GM12878 (cell line): ENCODE data around the gene IKZF1. TPM values are rescaled to one million over a fixed set of nuclear protein-coding genes. Genes with fewer than 3 reads are reported as not detected.

Source experiments
- CHD2 ChIP-seq: IDR thresholded peaks from 2 replicates; pipeline ENCODE4 v1.6.1; 2011; ENCODE audit warnings: low read depth, low read length, improper control_type of control experiment, borderline replicate concordance
- EP300 ChIP-seq, 2 experiments: fragments of 150-350 bp in 1 of 2; IDR thresholded peaks; 2 replicates each; pipeline ENCODE4 v1.6.1; 2011 to 2012; ENCODE audit warnings: low read depth in 2 of 2, low read length in 2 of 2, borderline replicate concordance in 1 of 2, improper control_type of control experiment in 1 of 2, inconsistent platforms in 1 of 2; ENCODE audit not compliant: control insufficient read depth in 1 of 2
- KDM1A ChIP-seq: fragments of 200-600 bp; sonication (generic); IDR thresholded peaks from 2 replicates; pipeline ENCODE4 v1.6.1; 2016; ENCODE audit warnings: borderline replicate concordance
- LARP7 ChIP-seq: fragments of 450-650 bp; IDR thresholded peaks from 2 replicates; pipeline ENCODE4 v1.6.1; 2017; ENCODE audit warnings: mild to moderate bottlenecking
- MTA3 ChIP-seq: IDR thresholded peaks from 2 replicates; pipeline ENCODE4 v1.6.1; 2012; ENCODE audit warnings: low read length, inconsistent platforms, borderline replicate concordance
- MXI1 ChIP-seq: fragments of 150-350 bp; IDR thresholded peaks from 2 replicates; pipeline ENCODE4 v1.6.1; 2011; ENCODE audit warnings: low read depth, mild to moderate bottlenecking, inconsistent platforms, low read length, improper control_type of control experiment
- NFYA ChIP-seq: IDR thresholded peaks from 2 replicates; pipeline ENCODE4 v1.6.1; 2011; ENCODE audit warnings: low read depth, mild to moderate bottlenecking, low read length, improper control_type of control experiment, borderline replicate concordance
- SMARCA5 ChIP-seq: fragments of 450-650 bp; IDR thresholded peaks from 2 replicates; pipeline ENCODE4 v1.6.1; 2017; ENCODE audit warnings: mild to moderate bottlenecking
- SP1 ChIP-seq: IDR thresholded peaks from one replicate; pipeline ENCODE4 v1.6.1; 2011; ENCODE audit warnings: low read depth, low read length
- ZBED1 ChIP-seq: IDR thresholded peaks from 2 replicates; pipeline ENCODE4 v1.6.1; 2016; ENCODE audit warnings: borderline replicate concordance
- polyA plus RNA-seq, 11 experiments: library from polyadenylated mRNA; depleted of rRNA in 4 of 11; unstranded in 6 of 11; stranded (reverse) in 5 of 11; fragments of >200 nt; fragmentation: Nextera tagmentation in 4 of 11; fragmentation: Illumina TruSeq in 1 of 11; extraction: Ambion mirVana in 4 of 11; extraction: Trizol in 1 of 11; gene quantifications; 1 replicate in 1 of 11; 2 replicates in 10 of 11; pipeline versions ENCODE4 v1.2.1 to v1.2.3, GENCODE V29; 2011 to 2016; ENCODE audit warnings: inconsistent platforms in 2 of 11, missing spikeins in 2 of 11, low read depth in 1 of 11
- total RNA-seq, 4 experiments: library from RNA; depleted of rRNA in 3 of 4; stranded (reverse); fragments of >200 nt in 3 of 4; fragmentation: Illumina TruSeq in 1 of 4; extraction: Trizol in 1 of 4; gene quantifications; 2 replicates each; pipeline versions ENCODE4 v1.2.1 to v1.2.3, GENCODE V29; 2013 to 2021
- TF ChIP-seq, protein P1 (sequence below): IDR thresholded peaks from 2 replicates; pipeline ENCODE4 v1.6.1; 2011; ENCODE audit warnings: mild to moderate bottlenecking, low read depth, low read length, moderate library complexity; ENCODE audit not compliant: insufficient replicate concordance
- TF ChIP-seq, protein P2 (sequence below): fragments of 450-650 bp; IDR thresholded peaks from 2 replicates; pipeline ENCODE4 v1.6.1; 2017; ENCODE audit warnings: low read depth, mild to moderate bottlenecking, moderate library complexity
- TF ChIP-seq, protein P3 (sequence below): fragments of 450-650 bp; IDR thresholded peaks from 2 replicates; pipeline ENCODE4 v1.6.1; 2017; ENCODE audit warnings: mild to moderate bottlenecking
- TF ChIP-seq, protein P4 (sequence below): fragments of 450-650 bp; IDR thresholded peaks from 2 replicates; pipeline ENCODE4 v1.6.1; 2017; ENCODE audit warnings: antibody characterized with exemption, mild to moderate bottlenecking, moderate library complexity
- TF ChIP-seq, protein P5 (sequence below): fragments of 450-650 bp; IDR thresholded peaks from 2 replicates; pipeline ENCODE4 v1.6.1; 2017; ENCODE audit warnings: borderline replicate concordance

IKZF1 gene
- total and polyA plus RNA-seq, 10 of the 15 experiments (the other 5 are each of a cell fraction or from before 2014, with no cell fraction given), result 27.2 to 125 (median 71.6) TPM

- TF ChIP-seq, protein P1, sequence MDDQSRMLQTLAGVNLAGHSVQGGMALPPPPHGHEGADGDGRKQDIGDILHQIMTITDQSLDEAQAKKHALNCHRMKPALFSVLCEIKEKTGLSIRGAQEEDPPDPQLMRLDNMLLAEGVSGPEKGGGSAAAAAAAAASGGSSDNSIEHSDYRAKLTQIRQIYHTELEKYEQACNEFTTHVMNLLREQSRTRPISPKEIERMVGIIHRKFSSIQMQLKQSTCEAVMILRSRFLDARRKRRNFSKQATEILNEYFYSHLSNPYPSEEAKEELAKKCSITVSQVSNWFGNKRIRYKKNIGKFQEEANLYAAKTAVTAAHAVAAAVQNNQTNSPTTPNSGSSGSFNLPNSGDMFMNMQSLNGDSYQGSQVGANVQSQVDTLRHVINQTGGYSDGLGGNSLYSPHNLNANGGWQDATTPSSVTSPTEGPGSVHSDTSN, result no peak
- TF ChIP-seq KDM1A (no peak), MTA3 (0 out of 2 replicates have a peak, but pooled peaks have one; percentile 57), MXI1 (no peak), SP1 (no peak), SMARCA5 (no peak), ZBED1 (no peak), LARP7 (no peak), NFYA (no peak), CHD2 (no peak), EP300 (IDR thresholded peaks at IDR 0.05; ENCODE audit: borderline replicate concordance in 1 of 2, control insufficient read depth in 1 of 2, low read depth in 2 of 2, low read length in 2 of 2) (peak in 1 of 2 experiments; percentile 47; a peak in 1 of 4 replicates)
- TF ChIP-seq, protein P2, sequence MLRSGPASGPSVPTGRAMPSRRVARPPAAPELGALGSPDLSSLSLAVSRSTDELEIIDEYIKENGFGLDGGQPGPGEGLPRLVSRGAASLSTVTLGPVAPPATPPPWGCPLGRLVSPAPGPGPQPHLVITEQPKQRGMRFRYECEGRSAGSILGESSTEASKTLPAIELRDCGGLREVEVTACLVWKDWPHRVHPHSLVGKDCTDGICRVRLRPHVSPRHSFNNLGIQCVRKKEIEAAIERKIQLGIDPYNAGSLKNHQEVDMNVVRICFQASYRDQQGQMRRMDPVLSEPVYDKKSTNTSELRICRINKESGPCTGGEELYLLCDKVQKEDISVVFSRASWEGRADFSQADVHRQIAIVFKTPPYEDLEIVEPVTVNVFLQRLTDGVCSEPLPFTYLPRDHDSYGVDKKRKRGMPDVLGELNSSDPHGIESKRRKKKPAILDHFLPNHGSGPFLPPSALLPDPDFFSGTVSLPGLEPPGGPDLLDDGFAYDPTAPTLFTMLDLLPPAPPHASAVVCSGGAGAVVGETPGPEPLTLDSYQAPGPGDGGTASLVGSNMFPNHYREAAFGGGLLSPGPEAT, result 0 out of 2 replicates have a peak, but pooled peaks have one; percentile 15
- TF ChIP-seq, protein P3, sequence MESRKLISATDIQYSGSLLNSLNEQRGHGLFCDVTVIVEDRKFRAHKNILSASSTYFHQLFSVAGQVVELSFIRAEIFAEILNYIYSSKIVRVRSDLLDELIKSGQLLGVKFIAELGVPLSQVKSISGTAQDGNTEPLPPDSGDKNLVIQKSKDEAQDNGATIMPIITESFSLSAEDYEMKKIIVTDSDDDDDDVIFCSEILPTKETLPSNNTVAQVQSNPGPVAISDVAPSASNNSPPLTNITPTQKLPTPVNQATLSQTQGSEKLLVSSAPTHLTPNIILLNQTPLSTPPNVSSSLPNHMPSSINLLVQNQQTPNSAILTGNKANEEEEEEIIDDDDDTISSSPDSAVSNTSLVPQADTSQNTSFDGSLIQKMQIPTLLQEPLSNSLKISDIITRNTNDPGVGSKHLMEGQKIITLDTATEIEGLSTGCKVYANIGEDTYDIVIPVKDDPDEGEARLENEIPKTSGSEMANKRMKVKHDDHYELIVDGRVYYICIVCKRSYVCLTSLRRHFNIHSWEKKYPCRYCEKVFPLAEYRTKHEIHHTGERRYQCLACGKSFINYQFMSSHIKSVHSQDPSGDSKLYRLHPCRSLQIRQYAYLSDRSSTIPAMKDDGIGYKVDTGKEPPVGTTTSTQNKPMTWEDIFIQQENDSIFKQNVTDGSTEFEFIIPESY, result no peak
- TF ChIP-seq, protein P4, sequence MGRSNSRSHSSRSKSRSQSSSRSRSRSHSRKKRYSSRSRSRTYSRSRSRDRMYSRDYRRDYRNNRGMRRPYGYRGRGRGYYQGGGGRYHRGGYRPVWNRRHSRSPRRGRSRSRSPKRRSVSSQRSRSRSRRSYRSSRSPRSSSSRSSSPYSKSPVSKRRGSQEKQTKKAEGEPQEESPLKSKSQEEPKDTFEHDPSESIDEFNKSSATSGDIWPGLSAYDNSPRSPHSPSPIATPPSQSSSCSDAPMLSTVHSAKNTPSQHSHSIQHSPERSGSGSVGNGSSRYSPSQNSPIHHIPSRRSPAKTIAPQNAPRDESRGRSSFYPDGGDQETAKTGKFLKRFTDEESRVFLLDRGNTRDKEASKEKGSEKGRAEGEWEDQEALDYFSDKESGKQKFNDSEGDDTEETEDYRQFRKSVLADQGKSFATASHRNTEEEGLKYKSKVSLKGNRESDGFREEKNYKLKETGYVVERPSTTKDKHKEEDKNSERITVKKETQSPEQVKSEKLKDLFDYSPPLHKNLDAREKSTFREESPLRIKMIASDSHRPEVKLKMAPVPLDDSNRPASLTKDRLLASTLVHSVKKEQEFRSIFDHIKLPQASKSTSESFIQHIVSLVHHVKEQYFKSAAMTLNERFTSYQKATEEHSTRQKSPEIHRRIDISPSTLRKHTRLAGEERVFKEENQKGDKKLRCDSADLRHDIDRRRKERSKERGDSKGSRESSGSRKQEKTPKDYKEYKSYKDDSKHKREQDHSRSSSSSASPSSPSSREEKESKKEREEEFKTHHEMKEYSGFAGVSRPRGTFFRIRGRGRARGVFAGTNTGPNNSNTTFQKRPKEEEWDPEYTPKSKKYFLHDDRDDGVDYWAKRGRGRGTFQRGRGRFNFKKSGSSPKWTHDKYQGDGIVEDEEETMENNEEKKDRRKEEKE, result no peak
- TF ChIP-seq, protein P5, sequence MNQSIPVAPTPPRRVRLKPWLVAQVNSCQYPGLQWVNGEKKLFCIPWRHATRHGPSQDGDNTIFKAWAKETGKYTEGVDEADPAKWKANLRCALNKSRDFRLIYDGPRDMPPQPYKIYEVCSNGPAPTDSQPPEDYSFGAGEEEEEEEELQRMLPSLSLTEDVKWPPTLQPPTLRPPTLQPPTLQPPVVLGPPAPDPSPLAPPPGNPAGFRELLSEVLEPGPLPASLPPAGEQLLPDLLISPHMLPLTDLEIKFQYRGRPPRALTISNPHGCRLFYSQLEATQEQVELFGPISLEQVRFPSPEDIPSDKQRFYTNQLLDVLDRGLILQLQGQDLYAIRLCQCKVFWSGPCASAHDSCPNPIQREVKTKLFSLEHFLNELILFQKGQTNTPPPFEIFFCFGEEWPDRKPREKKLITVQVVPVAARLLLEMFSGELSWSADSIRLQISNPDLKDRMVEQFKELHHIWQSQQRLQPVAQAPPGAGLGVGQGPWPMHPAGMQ, result no peak
- TF ChIP-seq, all 136 proteins: peak for 19
Observed at GRCh38 chr7:50446542-50446960, 142.0 kb downstream of the IKZF1 start (continued).
